ENCODE results near the gene AGAP5.
"Not testable (repeated sequence)": the region's sequence is repeated elsewhere in the genome, so short reads cannot be mapped to it uniquely, and the experiment has no call there.

AGAP5 gene

DNA sequence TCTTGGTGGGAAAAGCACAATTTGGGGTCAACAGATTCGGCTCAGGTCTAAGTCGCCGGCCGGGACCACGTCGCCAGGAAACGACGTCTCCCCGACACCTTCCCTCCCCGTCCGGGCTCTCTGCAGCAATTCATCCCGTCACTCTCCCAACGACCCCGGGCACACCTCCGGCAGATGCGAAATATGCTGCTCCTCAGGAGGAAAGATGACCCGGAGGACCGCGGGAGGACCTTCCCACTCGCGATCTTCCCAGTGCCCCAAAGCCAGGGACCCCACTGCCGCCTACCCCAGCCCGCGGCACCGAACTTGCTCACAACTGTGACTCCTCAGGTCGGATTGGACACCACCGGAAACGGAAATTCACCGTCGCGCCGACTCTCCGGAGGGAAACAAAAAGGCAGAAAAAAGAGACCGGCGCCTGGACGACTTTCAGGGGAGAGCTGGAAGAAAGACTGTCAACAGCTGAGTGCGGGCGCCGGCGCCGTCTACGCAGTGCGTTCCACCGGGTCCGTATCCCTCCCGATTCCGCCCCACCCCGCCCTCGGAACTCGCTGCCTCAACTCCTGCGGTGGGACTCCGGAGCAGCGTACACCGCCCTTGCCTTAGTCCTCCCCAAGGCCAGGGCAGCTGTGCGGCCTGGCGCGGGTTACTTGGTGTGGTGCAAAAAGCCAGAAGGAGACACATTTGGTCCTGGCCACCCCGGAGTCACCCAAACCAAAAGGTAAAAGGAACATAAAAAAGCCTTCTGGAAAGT, 32.4 kb upstream of the AGAP5 start:
- Histone ChIP-seq H3K27me3 (replicated peaks) (no peaks in the 10 kb centered on the region), H3K4me3 (ENCODE audit: low read depth, low read length) (peak overlapping the region; percentile 97), H3K27ac (peak overlapping the region; percentile 92), H3K36me3 (replicated peaks) (peaks cover 13% of the 10 kb centered on the region)
- TF ChIP-seq, protein P1, sequence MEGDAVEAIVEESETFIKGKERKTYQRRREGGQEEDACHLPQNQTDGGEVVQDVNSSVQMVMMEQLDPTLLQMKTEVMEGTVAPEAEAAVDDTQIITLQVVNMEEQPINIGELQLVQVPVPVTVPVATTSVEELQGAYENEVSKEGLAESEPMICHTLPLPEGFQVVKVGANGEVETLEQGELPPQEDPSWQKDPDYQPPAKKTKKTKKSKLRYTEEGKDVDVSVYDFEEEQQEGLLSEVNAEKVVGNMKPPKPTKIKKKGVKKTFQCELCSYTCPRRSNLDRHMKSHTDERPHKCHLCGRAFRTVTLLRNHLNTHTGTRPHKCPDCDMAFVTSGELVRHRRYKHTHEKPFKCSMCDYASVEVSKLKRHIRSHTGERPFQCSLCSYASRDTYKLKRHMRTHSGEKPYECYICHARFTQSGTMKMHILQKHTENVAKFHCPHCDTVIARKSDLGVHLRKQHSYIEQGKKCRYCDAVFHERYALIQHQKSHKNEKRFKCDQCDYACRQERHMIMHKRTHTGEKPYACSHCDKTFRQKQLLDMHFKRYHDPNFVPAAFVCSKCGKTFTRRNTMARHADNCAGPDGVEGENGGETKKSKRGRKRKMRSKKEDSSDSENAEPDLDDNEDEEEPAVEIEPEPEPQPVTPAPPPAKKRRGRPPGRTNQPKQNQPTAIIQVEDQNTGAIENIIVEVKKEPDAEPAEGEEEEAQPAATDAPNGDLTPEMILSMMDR (IDR thresholded peaks at IDR 0.05; ENCODE audit: low read depth, low read length, missing control alignments): no peak
- in situ Hi-C loops (cut with HindIII; ENCODE audit: low pct_ligation_motif_present, low sequenced_read_pairs): no loop called here
- peak; percentile 90 for DNase-seq

- in situ Hi-C loops (cut with HindIII; ENCODE audit: low pct_ligation_motif_present, low sequenced_read_pairs): not testable (repeated sequence)
These were observed 31.9 kb upstream of the AGAP5 start for GRCh38 chr10:73729781-73730152.

DNA sequence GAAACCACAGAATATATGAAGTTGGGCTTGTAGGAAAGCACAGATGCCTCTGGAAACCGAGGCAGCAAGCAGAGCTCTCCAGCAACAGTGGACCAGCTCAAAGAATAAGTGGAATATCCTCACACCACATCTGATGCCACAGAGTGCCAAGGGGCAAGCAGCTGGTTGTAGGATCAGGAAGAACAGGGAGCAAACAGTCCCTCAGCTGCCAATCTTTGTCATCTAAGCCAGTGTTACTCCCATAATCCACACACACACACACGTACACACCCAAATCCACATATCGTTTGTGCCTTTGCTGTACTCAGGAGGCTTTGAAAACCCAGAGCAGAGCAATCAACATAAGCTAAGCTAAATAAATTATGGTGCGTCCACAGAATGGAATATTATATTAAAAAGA, 25.6 kb upstream of the AGAP5 start:
- Histone ChIP-seq H3K4me3 (ENCODE audit: low read depth, low read length) (no peak overlapping the region), H3K36me3 (replicated peaks) (peaks cover 14% of the 10 kb centered on the region), H3K27me3 (replicated peaks) (no peaks in the 10 kb centered on the region), H3K27ac (no peak overlapping the region)
- TF ChIP-seq, protein P1 (IDR thresholded peaks at IDR 0.05; ENCODE audit: low read depth, low read length, missing control alignments): no peak
- DNase-seq: no peak
- in situ Hi-C loops (cut with HindIII; ENCODE audit: low pct_ligation_motif_present, low sequenced_read_pairs): no loop called here

More at GRCh38 chr10:73729781-73730152, 31.9 kb upstream of the AGAP5 start:
- Histone ChIP-seq H3K4me3 (ENCODE audit: low read depth, low read length) (peak overlapping the region; percentile 97), H3K27ac (peak overlapping the region; percentile 92), H3K36me3 (replicated peaks) (peaks cover 14% of the 10 kb centered on the region)
- peak; percentile 67 for DNase-seq
- not testable (repeated sequence) for H3K27me3 ChIP-seq (replicated peaks)

DNA sequence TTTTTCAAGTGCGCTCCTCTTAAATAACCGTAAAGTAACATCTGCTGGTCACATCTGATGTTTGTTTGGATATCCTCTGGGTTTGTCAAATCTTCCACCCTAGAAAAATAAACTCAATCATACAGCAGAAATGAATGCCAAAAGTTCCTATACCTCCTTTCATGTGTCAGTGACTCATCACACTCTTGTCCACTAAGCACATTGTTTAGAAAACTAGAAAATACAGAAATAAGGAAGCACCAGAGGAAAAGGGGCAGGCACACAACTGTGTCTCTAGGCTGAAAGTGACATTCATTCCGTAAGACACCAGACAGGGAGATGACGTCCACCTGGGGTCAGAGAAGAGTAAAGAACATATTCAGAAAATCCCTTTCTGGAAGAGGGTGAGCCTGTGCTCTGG, 22.7 kb upstream of the AGAP5 start:
- H3K36me3 ChIP-seq (replicated peaks): peaks cover 21% of the 10 kb centered on the region
- H3K27me3 ChIP-seq (replicated peaks); H3K27ac ChIP-seq; in situ Hi-C loops (cut with HindIII; ENCODE audit: low pct_ligation_motif_present, low sequenced_read_pairs); DNase-seq; H3K4me3 ChIP-seq (ENCODE audit: low read depth, low read length): not testable (repeated sequence)

GRCh38 chr10:73717556-73717955, 19.6 kb upstream of the AGAP5 start:
- H3K36me3 ChIP-seq (replicated peaks): peaks cover 15% of the 10 kb centered on the region
- no peak overlapping the region for H3K27ac ChIP-seq
- DNase-seq: no peak
- no peaks in the 10 kb centered on the region for H3K27me3 ChIP-seq (replicated peaks)
- TF ChIP-seq, protein P1 (IDR thresholded peaks at IDR 0.05; ENCODE audit: low read depth, low read length, missing control alignments): no peak
- in situ Hi-C loops (cut with HindIII; ENCODE audit: low pct_ligation_motif_present, low sequenced_read_pairs): no loop called here
- no peak overlapping the region for H3K4me3 ChIP-seq (ENCODE audit: low read depth, low read length)

DNA sequence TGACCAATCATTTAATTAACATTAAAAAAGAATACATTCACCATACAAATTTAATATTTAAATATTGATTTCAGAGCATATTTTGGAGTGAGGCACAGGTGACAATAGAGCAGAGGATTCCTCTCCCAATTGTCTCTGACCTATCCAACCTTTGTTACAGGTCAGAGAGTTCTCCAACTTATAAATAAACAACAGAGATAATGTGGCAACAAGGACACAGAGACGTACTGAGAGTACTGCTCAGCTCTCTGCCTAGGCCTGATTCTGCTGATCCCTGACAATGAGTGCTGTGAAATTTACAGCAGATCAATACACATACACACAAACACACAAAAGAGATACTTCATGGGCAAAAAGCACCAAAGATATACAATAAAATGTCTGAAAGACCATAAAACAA, 18.3 kb upstream of the AGAP5 start:
- H3K27me3 ChIP-seq (replicated peaks): no peaks in the 10 kb centered on the region
- no peak overlapping the region for H3K27ac ChIP-seq
- H3K36me3 ChIP-seq (replicated peaks): peaks cover 15% of the 10 kb centered on the region
- no peak overlapping the region for H3K4me3 ChIP-seq (ENCODE audit: low read depth, low read length)
- TF ChIP-seq, protein P1 (IDR thresholded peaks at IDR 0.05; ENCODE audit: low read depth, low read length, missing control alignments): no peak
- in situ Hi-C loops (cut with HindIII; ENCODE audit: low pct_ligation_motif_present, low sequenced_read_pairs): no loop called here
- DNase-seq: no peak

GRCh38 chr10:73715179-73716156, 17.6 kb upstream of the AGAP5 start:
- H3K27me3 ChIP-seq (replicated peaks); in situ Hi-C loops (cut with HindIII; ENCODE audit: low pct_ligation_motif_present, low sequenced_read_pairs); DNase-seq; H3K4me3 ChIP-seq (ENCODE audit: low read depth, low read length); H3K27ac ChIP-seq: not testable (repeated sequence)
- peaks cover 15% of the 10 kb centered on the region for H3K36me3 ChIP-seq (replicated peaks)

- in situ Hi-C loops (cut with HindIII; ENCODE audit: low pct_ligation_motif_present, low sequenced_read_pairs); H3K4me3 ChIP-seq (ENCODE audit: low read depth, low read length); DNase-seq; H3K27ac ChIP-seq; H3K27me3 ChIP-seq (replicated peaks): not testable (repeated sequence)
- peaks cover 11% of the 10 kb centered on the region for H3K36me3 ChIP-seq (replicated peaks)
These were observed 16.6 kb upstream of the AGAP5 start for GRCh38 chr10:73714483-73714882.

DNA sequence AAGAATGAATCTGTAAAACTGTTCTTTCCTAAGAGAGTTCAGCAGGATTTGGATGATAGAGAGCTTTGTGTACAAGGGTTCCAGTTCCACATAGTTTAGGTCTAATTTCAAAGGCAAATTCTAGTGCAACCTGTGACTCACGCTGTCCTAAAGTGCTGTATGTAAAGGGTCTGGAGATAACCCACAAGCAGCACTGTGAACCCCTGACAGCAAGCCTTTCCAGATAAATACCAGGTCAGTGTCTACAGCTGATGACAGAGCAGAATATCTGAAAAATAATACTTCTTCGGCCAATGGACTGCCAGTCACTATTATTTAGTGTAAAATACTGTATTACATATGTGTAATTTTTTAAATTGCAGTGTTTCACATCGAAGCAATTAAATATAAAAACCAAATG, 16.0 kb upstream of the AGAP5 start:
- in situ Hi-C loops (cut with HindIII; ENCODE audit: low pct_ligation_motif_present, low sequenced_read_pairs); H3K27ac ChIP-seq; DNase-seq; H3K4me3 ChIP-seq (ENCODE audit: low read depth, low read length); H3K27me3 ChIP-seq (replicated peaks): not testable (repeated sequence)
- peaks cover 11% of the 10 kb centered on the region for H3K36me3 ChIP-seq (replicated peaks)

GRCh38 chr10:73711683-73712082, 13.8 kb upstream of the AGAP5 start:
- in situ Hi-C loops (cut with HindIII; ENCODE audit: low pct_ligation_motif_present, low sequenced_read_pairs); H3K4me3 ChIP-seq (ENCODE audit: low read depth, low read length); DNase-seq; H3K27me3 ChIP-seq (replicated peaks); H3K27ac ChIP-seq; H3K36me3 ChIP-seq (replicated peaks): not testable (repeated sequence)

Data from brain microvascular endothelial cell (primary cell).